HG03469 (cell line): ENCODE data around the gene ITGA6.

Experiments used
- ATAC-seq: cut with Tn5 transposase; IDR thresholded peaks from one replicate; pipeline ENCODE4 v1.9.1; 2021; ENCODE audit warnings: mild to moderate bottlenecking, moderate library complexity, moderate number of reproducible peaks; ENCODE audit not compliant: unreplicated experiment

Gene ITGA6

DNA sequence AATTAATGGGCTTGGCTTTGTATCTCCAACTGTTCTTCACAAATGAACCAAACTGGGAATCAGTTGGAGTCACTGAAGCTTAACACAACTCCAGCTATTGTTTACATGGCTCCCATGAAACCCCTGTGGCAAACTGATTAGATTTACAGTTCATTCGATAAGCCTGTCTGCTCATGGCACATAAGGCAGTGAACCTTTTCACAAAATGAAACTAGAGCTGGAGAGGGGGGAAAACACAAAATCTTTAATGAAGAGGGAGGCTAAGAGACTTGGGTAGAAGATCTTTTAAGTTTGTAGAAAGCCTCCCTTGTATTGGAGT, 11.6 kb upstream of the ITGA6 start:
- ATAC-seq = no peak

GRCh38 chr2:172416447-172417058, 10.8 kb upstream of the ITGA6 start:
- no peak for ATAC-seq

- no peak for ATAC-seq
Observed at GRCh38 chr2:172420216-172420615, 7.2 kb upstream of the ITGA6 start.

GRCh38 chr2:172423160-172423559, 4.2 kb upstream of the ITGA6 start:
- ATAC-seq = no peak

DNA sequence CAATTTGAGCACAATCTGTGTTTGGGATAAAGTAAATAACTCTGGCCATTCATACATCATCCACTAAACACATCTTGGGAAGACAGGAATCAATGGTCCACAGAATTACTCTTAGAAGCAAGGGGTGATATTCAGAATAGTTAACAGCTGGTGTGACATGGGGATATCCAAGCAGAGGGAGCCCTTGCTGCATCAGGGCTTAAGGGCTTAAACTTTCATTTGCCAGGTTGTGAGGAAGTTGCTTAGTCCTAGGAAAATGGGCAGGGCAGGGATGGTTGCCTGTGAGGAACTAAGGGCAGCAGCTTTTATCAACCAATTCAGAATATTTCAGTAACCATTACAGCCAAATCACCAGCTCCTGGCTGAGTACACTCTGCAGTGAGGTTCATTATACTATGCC, 2.0 kb upstream of the ITGA6 start:
- ATAC-seq = no peak

GRCh38 chr2:172426635-172427255, 641 bp upstream of the ITGA6 start:
- ATAC-seq = no peak

- ATAC-seq = no peak
Observed at GRCh38 chr2:172427990-172428831, 825 bp downstream of the ITGA6 start.

- no peak for ATAC-seq
Observed at GRCh38 chr2:172428832-172429210, 1.4 kb downstream of the ITGA6 start.

DNA sequence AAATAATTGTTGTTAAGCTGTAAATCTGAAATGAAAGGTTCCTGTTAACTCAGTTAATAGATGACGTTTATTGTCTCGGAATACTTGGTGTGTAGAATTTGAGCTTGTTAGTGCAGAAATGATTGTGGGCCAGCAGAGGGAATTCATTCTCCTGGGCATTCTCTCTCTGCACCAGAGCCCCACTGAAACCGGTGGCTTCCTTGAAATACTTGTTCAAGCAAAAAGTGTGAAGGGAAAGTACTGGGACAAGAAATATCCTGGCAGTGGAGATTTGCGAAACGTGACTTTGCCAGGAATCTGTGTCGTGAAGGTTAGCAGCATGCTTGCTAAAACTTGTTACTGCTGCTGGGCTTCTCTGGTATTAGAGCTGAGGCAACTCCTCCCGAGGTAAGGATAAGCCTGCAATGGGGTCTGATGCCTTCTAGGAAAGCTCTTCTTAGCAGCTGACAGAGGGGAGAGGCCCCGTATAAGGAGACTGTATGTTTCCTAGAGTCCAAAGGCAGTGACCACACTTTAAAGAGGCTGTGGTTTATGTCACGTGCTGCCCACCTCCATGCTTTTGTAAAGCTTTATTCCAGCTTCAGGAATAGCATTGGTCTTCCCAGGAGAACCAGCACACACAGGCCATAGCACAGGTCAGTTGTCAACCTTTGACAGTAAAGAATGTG, 2.0 kb downstream of the ITGA6 start:
- ATAC-seq = no peak

- ATAC-seq = no peak
Observed at GRCh38 chr2:172430027-172430426, 2.6 kb downstream of the ITGA6 start.

GRCh38 chr2:172430678-172431077, 3.3 kb downstream of the ITGA6 start:
- no peak for ATAC-seq

DNA sequence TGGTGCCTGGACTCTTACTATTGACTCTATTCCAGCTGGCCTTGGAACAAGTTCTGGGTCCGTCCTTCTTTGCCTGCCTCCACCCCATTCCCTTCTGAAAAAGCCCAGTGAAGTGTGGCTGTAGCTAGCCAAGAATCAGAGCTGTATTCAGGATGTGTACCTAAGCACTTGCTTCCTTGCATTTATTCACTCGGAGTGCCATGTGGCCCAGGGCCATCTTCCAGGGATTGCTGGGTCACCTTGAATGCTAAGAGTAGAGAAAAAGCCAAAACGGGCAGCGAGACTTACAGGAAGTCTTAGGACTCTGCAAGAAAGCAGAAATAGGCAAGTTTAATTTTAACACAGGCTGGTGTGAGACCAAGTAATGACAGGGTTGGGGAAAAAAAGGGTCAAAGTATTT, 4.1 kb downstream of the ITGA6 start:
- no peak for ATAC-seq

DNA sequence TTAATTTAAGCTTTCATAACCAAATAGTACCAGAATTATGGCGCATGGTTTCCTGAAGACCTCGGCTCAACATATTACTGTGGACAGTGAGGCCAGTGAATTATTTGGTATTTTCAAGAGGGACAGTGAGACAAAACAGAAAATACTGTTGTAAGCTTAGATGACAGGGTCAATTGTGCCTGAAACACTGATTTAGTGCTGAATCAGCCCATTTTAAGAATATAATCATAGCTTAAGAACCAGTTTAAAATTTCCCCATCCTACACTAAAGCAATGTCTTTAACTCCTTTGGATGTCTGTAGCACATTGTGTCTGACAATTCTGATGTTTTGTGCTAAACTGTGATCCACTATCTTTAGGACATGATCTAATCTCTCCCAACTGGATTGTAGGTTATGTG, 4.6 kb downstream of the ITGA6 start:
- ATAC-seq = no peak

GRCh38 chr2:172433144-172433543, 5.8 kb downstream of the ITGA6 start:
- ATAC-seq = no peak

- no peak for ATAC-seq
Observed at GRCh38 chr2:172434821-172435605, 7.6 kb downstream of the ITGA6 start.

DNA sequence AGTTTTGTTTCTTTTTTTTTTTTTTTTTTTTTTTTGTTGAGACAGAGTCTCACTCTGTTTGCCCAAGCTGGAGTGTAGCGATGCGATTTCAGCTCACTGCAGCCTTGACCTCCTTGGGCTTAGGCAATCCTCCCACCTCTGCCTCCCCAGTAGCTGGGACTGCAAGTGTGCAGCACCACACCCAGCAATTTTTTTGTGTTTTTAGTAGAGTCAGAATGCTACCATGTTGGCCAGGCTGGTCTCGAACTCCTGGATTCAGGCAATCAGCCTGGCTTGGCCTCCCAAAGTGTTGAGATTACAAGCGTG, 8.2 kb downstream of the ITGA6 start:
- no peak for ATAC-seq

- ATAC-seq = no peak
Observed at GRCh38 chr2:172436889-172437288, 9.5 kb downstream of the ITGA6 start.

DNA sequence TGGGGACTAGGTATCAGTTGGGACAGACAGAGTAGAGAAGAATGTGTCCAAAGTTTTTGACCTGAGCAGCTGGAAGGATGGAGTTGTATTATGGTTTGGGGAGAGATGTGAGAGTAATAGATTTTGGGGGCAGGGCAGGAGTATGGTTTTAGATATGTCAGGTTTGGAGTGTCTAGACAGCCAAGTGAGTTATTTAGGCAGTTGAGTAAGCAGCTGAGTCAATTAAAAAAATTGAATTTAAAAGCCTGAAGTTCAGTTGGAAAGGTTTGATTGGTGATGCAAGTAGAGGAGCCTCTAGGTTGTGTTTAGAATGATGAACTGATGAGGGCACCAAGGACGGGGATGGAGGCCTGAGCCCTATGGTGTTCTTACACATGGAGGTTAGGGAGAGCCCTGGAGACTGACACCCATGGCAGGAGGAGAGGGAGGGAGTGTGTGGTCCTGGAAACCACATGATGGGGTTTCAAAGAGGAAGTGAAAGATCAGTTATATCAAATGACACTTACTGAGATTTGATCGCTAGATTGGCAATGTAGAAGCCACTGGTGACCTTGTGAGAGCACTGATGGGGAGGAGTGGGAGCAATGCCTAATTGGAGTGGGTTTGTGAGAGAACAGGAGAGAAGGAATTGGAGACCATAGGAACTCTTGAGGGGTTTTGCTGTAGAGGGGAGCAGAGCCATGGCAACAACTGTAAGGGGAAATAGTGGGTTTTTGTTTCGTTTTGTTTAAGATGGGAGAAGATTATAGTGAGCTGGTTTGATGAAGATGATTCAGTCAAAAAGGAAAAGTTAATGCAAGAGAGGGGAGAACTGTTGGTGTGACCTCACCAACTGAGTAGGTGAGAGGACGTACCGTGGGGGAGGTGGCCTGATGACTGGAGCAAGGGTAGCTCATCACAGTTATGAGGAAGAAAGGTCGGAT, 10.3 kb downstream of the ITGA6 start:
- ATAC-seq = peak; percentile 43

DNA sequence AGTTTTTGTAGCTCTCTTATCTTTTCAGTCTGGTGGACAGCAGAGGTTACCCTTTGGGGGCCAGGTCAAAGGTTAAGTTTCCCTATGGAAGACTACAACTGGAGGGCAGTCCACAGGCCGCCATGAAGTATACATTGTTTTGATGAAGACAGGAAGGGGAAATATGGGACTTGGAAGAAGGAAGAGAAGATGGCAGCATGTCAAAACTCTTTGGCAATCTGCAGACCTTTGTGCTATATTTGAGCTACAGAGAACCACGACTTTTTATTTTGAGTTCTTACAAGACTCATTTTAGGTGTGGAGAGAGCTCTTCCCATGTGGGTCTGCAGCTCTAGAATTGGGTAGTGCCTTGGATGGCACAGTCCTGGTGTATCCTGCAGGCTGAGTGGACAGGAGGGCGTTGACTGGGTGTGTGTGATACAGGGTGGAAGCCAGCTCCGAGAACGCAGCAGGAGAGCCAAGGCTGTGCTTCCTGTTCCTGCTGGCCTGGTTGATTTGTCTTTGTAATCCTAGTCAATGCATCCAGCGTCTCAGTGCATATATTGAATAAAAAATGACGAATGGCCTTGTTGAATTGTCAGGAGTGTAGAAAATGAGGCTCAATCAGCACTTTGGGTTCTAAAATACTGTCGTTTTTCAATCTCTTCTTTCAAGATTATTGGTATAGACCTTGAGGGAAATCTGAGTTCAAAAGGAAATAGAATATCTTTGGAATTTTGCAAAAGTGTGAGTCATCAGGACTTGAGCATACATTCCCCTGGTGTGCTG, 11.5 kb downstream of the ITGA6 start:
- ATAC-seq = no peak
